Stimulated activated CD8-positive, alpha-beta memory T cell treated with anti-CD3 and anti-CD28 coated beads, Interleukin-7, amount 100 ng/mL, for 24 hours (primary cell): ENCODE results near the gene STIL.

Experiments
- DNase-seq: peaks from one replicate; pipeline ENCODE4 v3.0.0-alpha.2; 2020; ENCODE audit warnings: low read depth

STIL gene

DNA sequence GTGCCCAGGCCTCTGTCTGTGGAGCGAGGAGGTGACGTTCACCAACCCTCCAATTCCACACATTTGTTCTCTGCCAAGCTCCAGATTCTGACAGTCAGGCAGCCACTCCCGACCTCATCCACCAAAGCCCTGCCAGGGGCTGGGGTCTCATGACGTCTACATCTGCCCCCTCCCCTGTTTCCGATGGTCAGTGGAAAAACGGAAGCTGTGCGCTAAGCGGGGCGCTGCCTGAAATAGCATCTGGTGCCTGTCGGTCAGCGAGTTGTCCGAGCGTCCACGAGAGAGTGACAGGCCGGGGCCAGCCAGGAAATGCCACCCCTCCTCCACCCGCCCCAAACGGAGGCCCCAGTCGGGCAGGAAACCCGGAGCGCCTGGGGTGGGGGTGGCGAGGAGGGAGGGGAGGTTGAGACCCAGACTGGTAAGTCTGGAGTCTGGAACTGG lies 78.7 kb downstream of the STIL start:
- DNase-seq, result no peak

DNA sequence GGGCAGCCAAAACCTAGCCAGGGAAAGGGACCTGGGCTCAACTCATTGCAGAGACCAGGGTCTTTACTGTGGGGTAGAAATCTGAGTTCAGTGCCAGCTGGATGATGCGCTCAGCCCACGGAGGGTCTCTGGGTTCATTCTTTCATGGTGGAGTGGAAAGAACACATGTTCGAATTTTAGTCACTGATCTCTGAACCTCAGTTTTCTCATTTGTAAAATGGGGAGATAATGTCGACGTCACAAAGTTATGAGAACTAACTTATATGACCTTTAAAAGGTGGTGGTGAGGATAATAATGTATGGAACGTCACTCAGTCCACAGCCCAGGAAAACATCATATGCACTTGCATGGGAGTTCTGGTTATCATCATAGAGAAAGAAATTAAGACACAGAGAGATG lies 80.8 kb downstream of the STIL start:
- no peak for DNase-seq

DNA sequence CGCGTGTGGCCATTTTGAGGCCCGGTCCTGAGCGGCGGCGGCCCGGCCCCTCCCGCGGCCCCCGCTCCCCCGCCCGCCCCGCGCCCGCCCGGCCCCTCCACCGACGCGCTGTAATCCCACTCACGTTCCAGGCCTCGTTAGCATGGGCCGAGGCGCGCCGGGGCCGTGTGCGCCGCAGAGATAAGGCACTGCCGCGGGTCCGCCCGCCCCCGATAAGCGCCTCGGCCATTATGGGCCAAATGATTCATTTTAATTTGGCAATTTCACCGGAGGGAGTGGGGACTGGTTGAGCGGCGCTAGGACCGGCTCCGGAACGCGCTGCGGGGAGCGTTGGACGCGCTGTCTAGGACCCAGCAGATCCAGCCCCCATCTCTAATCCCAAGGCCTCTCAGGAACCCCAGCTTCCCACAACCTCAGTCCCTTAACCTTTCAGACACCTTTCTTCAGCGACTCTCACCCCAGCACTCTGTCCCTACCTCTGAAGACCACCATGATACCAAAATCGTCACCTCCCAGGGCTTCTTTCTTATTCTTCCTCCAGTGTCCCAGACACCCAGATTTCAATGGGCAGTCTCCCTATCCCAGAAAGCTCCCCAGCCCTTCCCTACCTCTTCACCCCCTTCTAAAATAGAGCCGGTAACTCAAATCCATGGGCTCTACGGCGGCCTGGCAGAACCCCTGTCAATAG lies 81.6 kb downstream of the STIL start, which contains the start of gene TAL1:
TSS of gene TAL1 (minus strand) at position 39 of the 688 bp plus-strand sequence. CDS start 6,337 bp downstream, outside the sequence.
- no peak for DNase-seq

DNA sequence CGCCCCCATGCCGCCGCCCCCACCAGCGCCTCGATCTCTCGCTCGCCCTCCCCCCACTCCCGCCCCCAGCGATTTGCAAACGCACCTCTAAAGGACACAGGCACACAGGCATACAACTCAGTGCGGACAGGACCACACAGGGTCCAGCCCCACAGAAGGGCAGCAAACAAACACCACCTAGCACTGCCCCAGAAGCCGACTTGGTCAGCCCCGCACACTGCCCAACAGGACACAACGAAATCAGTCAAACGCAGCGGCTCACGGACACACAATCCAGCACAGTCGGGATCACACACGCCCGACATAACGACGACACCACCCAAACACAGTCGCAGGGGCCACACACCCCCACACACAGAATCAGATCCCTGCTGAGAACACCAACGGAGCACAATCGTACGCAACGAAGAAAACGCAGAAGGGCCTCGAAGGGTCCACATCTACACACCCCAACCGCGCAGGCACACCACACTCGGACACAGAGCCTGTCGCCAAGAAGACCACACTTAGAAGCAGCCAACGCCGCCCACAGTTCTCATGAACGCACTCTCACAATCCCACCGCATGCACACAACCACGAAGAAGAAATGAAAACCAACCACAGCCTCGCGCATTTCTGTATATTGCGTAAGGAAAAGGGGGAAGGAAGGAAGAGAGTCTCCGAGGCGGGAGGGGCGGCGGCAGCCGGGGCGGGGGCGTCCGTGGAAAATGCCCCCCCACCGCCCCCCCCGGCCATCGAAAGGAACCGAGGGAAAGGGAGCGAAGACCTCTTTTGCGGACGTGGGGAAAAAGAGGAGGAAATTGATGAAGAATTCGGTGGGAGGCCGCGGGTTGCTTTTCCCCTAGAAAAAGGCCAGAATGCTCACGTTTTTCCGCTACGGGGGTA lies 82.4 kb downstream of the STIL start:
- DNase-seq, result no peak

DNA sequence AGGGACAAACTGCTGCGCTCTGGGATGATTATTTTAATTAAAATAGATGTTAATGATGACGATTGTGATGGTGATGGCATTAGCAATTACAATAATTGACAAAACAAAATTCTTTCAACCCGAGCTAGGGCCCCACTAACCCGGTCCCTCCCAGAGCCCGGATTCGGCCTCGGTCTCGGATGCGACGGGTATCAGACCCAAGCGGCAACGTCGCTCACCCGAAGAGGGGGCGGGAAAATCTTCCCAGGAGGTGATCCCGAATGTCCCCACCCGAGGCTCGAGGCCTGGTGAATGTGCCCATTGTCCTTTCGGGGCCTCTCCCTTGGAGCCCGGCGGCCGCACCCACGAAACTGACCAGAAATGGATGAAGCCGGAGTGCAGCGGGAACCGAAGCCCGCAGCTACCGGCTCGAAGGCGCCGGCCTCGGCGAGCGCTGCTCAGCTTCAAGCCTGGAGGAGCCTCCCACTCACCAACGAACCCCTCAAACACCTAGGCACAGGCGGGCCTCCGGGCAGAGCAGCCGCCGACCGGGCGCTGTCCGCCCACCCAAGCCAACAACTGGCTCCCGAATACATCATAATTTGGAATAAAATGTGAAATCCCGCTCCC lies 83.2 kb downstream of the STIL start:
- DNase-seq, result no peak

DNA sequence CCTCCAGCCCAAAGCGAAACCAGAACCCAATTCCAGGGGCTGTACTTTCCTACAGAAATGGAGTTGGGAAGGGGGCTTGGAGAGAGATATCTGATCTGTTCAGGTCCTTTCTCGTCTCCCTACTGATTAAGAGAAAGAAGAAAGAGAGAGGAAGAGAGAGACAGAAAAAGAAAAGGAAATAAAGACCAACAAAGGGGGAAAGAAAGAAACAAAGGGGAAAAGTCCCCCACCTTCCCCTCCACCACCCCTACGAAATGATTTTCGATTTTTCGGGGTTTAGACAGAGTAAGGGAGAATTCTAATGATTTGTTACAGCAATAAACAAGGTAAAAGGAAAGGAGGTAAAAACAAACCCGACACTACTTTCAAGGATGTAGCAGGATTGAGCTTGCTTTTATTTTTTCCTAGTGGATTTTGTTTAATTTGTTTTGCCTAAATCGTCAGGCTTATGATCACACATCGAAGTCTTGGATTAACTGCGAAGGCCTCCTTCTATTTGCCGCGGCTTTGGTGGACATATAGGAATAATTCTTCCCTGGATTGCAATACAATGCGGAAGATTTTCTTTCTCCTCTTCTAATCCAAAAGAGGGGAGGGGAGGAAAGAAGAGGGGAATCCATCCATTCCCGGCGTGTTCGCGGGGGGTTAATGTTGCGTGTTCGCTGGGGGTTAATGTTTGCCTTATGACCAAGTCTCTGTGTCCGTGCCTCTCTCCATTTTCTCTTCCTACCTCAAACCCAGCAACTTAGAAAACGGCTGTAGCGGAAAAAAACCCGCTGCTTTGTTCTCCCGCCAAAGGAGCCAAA lies 83.9 kb downstream of the STIL start:
- no peak for DNase-seq

DNA sequence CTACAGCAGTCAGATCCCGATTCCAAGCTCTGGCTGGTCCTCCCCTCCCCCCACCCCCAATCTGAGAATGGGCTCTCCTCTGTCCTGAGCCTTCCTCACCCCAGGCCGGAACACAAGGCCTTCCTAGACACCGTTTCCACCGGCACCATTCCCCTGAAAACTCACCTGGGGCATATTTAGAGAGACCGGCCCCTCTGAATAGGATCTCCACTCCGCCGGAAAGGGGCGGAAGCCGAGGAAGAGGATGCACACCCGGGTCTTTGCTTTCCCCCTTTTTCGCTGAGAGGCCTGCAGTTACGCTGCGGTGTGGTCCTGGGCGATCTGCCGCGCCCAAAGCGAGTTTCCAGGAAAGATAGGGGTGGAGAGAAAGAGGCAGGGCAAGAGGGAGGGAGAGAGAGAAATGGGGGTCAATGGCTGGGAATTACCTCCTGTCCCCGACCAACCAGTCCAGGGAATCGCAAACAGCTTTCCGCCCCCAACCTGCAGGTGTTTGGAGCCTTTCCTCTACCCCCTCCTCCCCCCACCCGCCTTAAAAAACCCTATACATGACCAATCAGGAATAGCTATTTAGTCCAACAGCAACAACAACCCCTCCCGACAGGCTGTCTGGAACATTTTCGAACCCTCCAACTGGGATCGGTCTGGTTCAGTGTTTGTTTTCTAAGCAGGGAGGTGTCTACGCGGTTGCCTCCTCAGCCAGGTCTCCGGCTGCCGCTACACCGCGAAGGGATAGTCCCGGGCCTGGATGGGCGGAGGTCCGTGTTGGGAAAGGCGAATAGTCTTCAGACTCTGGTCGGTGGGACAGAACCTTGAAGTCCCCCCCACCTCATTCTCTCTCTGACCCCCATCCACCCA lies 84.7 kb downstream of the STIL start:
- no peak for DNase-seq

DNA sequence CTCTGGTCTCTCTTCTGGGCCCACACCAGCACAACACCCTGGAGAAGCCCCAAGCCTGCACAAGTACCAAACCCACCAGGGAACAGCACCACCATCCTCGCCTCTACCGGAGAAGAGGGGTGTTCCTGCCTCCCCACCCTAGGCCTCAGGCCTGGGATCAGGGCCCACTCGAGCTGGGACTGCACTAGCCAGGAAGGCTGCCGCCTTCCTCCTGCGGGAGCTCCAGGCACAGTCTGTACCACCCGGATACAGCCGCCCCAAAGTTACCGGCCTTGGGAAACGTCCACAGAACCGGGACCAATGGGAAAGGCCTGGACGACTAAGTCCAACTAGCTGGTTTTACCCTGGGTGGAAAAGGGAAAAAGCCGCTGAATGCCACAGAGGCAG lies 85.3 kb downstream of the STIL start:
- no peak for DNase-seq

DNA sequence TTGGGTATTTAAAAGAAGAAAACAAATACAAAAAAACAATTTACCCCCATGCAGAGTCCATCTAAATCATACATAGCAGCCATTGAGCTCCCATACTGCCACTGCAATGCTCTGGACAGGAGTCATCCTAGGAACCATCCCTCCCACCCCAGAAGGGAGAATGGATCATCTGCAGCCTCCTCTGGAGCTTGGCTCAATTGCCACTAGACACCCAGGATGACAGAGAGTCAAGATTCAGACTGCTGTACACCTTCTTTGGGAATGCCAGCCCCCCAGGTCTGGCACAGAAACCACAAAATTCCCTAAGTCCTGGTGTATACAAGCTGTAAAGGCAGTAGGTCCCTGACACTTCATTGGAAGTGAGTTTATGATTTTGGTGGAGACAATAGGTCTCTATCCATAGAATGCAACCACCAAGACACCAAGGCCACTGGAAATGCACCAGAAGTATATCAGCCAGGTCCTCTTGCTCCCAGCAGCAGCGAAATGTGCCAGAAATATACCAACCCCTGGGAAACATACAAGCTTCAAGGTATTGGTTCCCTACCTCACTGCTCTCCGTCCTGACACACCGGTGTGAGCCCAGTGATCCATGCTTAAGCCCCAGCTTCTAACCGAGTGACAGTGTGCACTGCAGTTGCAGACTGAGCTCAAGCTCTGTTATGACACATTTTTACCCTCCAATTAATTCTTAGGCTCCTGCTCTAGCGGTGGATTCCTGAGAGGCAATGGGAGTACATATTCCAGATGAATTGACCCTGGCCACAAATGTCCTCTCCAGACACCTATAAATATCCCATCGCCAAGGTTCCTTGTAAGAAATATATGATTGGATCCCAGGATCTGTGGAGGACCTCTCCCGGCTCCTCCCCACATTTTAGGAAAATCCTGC lies 86.4 kb downstream of the STIL start:
- DNase-seq, result no peak

DNA sequence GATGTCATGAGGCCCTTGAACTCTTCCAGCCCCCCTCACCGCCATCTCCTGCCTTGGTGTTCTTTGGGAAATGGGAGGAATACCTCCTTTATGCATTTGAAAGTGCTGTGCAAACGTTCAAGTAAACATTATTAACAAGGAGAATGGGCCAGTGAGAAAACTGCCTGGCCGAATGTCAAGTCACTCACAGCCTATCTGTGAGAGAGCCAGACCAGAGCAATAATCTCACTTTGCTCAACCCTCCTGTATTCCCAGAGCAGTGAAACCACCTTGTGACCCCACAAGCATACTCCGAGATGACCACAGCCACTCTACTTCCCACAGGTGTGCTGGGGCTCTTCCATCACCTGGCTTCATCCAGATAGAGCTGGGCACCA lies 87.1 kb downstream of the STIL start:
- DNase-seq, result no peak

DNA sequence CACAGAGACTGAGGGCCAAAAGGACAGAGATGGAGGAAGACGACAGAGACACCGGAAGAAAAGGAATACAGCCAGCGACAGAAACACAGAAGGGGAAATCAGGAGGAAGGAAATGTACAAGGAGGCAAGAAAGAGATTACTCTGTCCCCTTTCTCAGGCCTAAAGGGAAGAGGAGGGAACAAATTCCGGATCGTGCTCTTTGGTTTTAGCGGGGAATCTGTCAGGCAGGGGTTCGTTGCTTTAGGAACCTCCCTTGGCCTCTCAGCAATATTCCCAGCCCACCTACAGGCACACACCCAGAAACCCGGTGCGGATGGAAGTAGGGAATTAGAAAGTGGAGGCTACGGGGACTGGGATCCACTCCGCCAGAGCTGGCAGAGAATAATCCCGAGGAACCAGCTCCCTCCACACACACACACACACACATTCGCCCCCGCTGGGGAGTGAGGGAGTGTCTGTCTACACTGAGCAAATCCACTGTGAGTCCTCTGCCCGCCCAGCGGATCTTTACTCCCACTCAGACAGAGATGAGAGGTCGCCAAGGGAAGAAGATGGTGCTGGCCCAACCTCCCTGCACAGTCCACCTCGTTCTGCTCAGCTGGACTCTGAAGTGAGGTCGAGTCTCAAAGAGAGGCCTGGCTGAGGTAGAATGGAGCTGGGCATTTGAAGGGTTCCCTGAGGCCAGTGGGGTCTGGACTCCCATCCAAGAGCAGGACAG lies 87.7 kb downstream of the STIL start:
- DNase-seq, result no peak

DNA sequence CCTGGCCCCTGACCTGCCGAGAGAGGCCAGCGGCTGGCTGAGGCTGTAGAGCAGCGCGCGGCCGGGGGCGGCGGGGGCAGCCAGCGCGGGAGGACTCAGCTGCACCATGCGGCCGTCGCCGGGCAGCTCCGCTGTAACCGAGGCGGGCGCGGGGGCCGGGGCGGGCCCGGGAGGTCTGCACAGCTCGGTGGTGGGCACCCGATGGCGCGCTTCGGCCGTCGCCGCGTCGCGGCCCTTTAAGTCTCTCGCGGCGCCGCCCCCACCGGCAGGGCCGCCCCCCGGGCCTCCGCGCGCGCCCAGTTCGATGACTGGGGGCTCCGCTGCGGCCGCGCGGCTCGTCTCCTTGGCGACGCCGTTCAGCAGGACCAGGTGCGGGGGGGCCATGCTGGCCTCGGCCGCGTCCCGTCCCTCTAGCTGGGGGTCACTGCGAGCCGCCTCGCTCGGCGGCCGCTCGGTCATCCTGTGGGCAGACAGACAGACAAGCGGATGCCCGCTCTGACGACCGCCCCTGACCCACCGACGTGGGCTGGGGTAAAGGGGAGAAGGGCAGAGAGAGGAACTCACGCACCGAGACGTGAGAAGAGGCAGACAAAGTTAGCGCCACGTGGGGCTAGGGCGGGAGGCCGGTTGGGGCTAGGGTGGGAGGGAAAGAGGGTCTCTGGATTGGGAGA lies 88.4 kb downstream of the STIL start:
- no peak for DNase-seq

DNA sequence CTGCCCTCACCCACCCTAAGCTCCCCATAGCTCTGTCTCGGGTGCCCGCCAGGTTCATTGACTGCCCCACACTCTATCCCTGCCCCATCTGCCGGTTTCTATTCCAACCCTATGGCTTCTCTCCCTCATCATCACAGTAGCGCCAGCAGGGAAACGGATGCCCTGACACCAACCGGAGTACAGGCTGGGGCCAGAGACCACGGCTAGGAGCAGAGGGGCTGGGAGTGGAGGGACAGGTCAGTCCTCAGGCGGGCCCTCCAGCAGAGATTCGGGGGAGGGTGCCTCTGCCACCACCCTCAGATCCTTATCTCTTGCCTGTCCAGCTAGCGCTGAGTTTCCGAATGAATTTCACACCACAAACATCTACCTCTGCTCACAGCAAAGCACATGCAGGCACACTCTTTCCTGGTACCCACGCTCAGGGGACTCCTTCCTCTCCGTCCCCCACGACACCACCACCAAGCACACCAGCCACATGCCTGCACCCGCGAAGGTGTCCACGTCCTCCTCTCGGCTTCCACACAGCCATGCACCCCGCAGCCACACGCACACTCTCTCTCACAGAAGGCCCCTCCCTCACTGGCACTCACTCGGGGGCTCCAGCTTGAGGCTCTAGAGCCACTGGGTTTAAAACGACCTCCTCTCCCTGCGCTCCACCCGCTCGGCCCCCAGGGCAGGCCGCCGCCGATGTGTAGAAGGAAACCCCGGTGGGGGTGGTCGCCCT lies 89.1 kb downstream of the STIL start:
- no peak for DNase-seq

DNA sequence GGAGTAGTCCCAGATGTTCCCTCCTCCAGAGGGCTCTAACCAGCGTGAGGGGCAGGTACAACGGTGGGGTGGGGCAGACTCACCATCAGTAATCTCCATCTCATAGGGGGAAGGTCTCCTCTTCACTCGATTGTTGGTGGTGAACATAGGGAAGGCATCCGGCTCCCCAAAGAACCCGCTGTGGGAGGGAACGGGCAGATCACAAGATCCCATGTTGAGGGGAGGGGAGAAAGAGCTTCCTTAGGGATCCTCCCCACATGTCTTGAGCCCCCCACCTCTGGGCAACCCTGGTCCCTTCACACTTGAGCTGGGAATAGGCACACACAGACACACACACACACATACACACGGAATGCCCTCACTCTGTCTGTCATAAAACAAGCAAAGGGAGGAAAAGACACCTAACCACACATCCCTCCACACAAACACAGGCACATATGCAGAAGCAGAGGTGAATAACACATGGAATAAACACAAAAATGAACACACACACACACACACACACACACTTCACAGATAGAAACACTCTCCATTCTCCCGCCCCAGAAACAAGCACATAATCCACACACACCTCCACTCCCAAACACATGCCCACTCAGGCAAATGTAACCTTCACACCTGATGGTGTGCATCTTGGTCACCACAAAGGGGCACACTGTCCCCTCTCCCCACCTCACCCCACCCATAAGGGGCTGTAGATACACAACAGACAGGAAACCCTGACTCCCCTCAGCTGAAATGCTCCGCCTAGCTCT lies 89.8 kb downstream of the STIL start:
- DNase-seq, result no peak

DNA sequence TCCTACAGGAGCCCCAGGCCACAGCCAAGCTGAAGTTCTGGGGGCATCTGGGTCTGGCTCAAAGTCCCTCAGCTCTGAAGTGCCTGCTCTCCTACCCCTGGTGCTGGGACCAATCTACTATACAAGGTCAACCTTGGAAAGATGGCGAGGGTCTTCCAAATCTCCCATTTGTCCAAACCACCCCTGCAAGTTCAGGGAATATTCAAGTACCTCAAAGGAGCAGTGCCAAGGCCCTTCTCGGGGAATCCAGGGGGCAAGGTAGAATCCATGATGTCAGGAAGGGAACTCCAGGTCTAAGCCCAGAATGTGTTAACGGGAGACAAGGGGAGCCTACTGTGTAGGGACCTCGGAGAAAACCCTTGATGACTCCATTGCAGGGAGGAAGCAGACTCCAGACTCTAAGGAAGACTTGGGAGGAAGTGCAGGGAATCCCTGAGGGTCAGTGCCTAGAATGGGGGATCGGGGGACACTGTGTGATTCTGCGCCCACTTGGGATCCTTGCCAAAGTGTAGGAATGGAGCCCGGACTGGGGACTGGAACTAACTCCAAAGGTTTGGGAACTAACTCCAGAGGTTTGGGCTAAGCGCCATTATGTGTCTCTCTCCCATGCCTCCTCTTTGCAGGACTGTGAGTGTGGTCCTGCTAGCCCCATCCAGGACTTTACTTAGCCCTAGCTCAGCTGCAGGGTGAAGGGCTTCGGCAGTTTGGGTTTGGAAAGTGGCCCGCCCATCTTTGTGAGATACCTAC lies 90.6 kb downstream of the STIL start:
- no peak for DNase-seq

DNA sequence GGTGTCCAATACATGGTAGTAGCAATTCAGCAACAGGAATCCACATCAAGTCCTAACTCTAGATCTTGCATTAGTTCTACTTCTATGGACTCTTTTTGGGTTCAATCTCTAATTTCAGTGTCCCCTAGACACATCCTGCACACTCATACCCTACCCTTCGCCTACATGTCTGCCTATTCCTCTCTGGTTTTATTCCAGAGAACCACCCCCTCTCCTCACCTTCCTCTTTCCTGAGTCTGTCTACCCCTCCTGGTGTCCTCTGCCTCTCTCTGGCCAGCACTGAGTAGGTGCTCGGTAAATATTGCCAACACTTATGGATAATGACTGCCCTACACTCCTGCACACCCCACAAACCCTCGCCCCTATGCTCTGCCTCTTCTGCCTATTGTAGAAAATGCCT lies 91.5 kb downstream of the STIL start:
- DNase-seq, result no peak
